Natural killer cell treated with Interleukin-12 subunit alpha and Interleukin-12 subunit beta and Interleukin-15 and Interleukin-18, amount 100 ng/mL, for 72 hours (primary cell): ENCODE measurements around the gene GALNT9. TPM values are rescaled to one million over a fixed set of nuclear protein-coding genes. Genes with fewer than 3 reads are reported as not detected.

Experiments used
- ATAC-seq, 2 donors: fragments of 150-1000 bp; cut with Tn5 transposase in 1 of 2; sonication (Bioruptor Pico), chemical (Tn5 transposase) in 1 of 2; 2 replicates each; pipeline ENCODE4 v1.10.0; 2021
- DNase-seq: peaks from one replicate; pipeline ENCODE4 v3.0.0; 2022; ENCODE audit warnings: low spot score
- H3K27ac Mint-ChIP-seq, 2 donors: 1 replicate in 1 of 2; 2 replicates in 1 of 2; pipeline ENCODE4 v1.8.0; 2022; ENCODE audit warnings: mixed read lengths in 2 of 2, mild to moderate bottlenecking in 1 of 2, moderate library complexity in 1 of 2
- H3K27me3 Mint-ChIP-seq, 2 donors: 1 replicate in 1 of 2; 2 replicates in 1 of 2; pipeline ENCODE4 v1.8.0; 2022; ENCODE audit warnings: mixed read lengths in 2 of 2
- H3K36me3 Mint-ChIP-seq: one replicate; pipeline ENCODE4 v1.8.0; 2022; ENCODE audit warnings: mixed read lengths
- H3K4me1 Mint-ChIP-seq, 2 donors: 1 replicate in 1 of 2; 2 replicates in 1 of 2; pipeline ENCODE4 v1.8.0; 2022; ENCODE audit warnings: low read depth in 2 of 2, mixed read lengths in 2 of 2, mild to moderate bottlenecking in 1 of 2
- H3K4me3 Mint-ChIP-seq: one replicate; pipeline ENCODE4 v1.8.0; 2022; ENCODE audit warnings: mixed read lengths
- H3K9me3 Mint-ChIP-seq: 2 replicates; pipeline ENCODE4 v1.8.0; 2022; ENCODE audit warnings: mixed read lengths
- total RNA-seq, 2 donors: library from RNA; stranded (reverse); gene quantifications; one replicate each; pipeline ENCODE4 v1.2.3, GENCODE V29; 2022

Gene GALNT9
- total RNA-seq, 2 donors from 2014 or later = not detected

GRCh38 chr12:132330549-132330881 lies 1.1 kb upstream of the GALNT9 start:
- peaks cover 0 to 3% of the 10 kb centered on the region in 2 donors for H3K4me1 Mint-ChIP-seq
- H3K36me3 Mint-ChIP-seq = peaks cover 6% of the 10 kb centered on the region
- H3K27me3 Mint-ChIP-seq = peaks cover 17 to 20% of the 10 kb centered on the region in 2 donors
- peaks cover 6% of the 10 kb centered on the region for H3K9me3 Mint-ChIP-seq
- no peak overlapping the region for H3K4me3 Mint-ChIP-seq
- no peak overlapping the region for H3K27ac Mint-ChIP-seq
- no peak for ATAC-seq
- no peak for DNase-seq

GRCh38 chr12:132329720-132330548 lies 545 bp upstream of the GALNT9 start:
- ATAC-seq (no peak), DNase-seq (no peak)
- H3K9me3 Mint-ChIP-seq = peaks cover 6% of the 10 kb centered on the region
- H3K36me3 Mint-ChIP-seq = peaks cover 6% of the 10 kb centered on the region
- peaks cover 15 to 20% of the 10 kb centered on the region in 2 donors for H3K27me3 Mint-ChIP-seq
- H3K4me3 Mint-ChIP-seq = no peak overlapping the region
- H3K27ac Mint-ChIP-seq = no peak overlapping the region
- H3K4me1 Mint-ChIP-seq = peaks cover 0 to 3% of the 10 kb centered on the region in 2 donors

- ATAC-seq (peak in 1 of 2 donors; percentile 24), DNase-seq (no peak)
- Mint-ChIP-seq H3K36me3 (peaks cover 6% of the 10 kb centered on the region), H3K4me3 (no peak overlapping the region), H3K4me1 (peaks cover 0 to 3% of the 10 kb centered on the region in 2 donors), H3K27me3 (peaks cover 16 to 20% of the 10 kb centered on the region in 2 donors), H3K9me3 (peaks cover 6% of the 10 kb centered on the region), H3K27ac (no peak overlapping the region)
Observed at GRCh38 chr12:132328282-132329029, 933 bp downstream of the GALNT9 start.

- Mint-ChIP-seq H3K4me1 (peaks cover 0 to 3% of the 10 kb centered on the region in 2 donors), H3K9me3 (peaks cover 6% of the 10 kb centered on the region), H3K36me3 (peaks cover 6% of the 10 kb centered on the region), H3K4me3 (no peak overlapping the region), H3K27me3 (peaks cover 20 to 22% of the 10 kb centered on the region in 2 donors), H3K27ac (no peak overlapping the region)
- ATAC-seq (peak in 1 of 2 donors; percentile 47), DNase-seq (no peak)
Observed at GRCh38 chr12:132327336-132328171, 1.8 kb downstream of the GALNT9 start.

GRCh38 chr12:132326646-132327045 lies 2.7 kb downstream of the GALNT9 start:
- no peak overlapping the region for H3K4me3 Mint-ChIP-seq
- peaks cover 0 to 3% of the 10 kb centered on the region in 2 donors for H3K4me1 Mint-ChIP-seq
- peaks cover 6% of the 10 kb centered on the region for H3K36me3 Mint-ChIP-seq
- peaks cover 6% of the 10 kb centered on the region for H3K9me3 Mint-ChIP-seq
- peaks cover 20% of the 10 kb centered on the region in 2 donors for H3K27me3 Mint-ChIP-seq
- DNase-seq (no peak), ATAC-seq (no peak)
- no peak overlapping the region for H3K27ac Mint-ChIP-seq

- Mint-ChIP-seq H3K9me3 (peaks cover 3% of the 10 kb centered on the region), H3K4me3 (no peak overlapping the region), H3K27me3 (peaks cover 14 to 16% of the 10 kb centered on the region in 2 donors), H3K36me3 (peaks cover 4% of the 10 kb centered on the region), H3K27ac (no peak overlapping the region), H3K4me1 (peaks cover 0 to 2% of the 10 kb centered on the region in 2 donors)
- DNase-seq (no peak), ATAC-seq (no peak)
Observed at GRCh38 chr12:132325733-132326130, 3.7 kb downstream of the GALNT9 start.

GRCh38 chr12:132324841-132325732 lies 4.3 kb downstream of the GALNT9 start:
- Mint-ChIP-seq H3K4me1 (no peaks in the 10 kb centered on the region), H3K27ac (no peak overlapping the region), H3K4me3 (no peak overlapping the region), H3K36me3 (no peaks in the 10 kb centered on the region), H3K27me3 (peaks cover 9 to 13% of the 10 kb centered on the region in 2 donors), H3K9me3 (no peaks in the 10 kb centered on the region)
- ATAC-seq (no peak), DNase-seq (no peak)

- ATAC-seq = no peak
- Mint-ChIP-seq H3K4me3 (no peak overlapping the region), H3K27ac (no peak overlapping the region), H3K4me1 (no peaks in the 10 kb centered on the region), H3K36me3 (no peaks in the 10 kb centered on the region), H3K9me3 (no peaks in the 10 kb centered on the region), H3K27me3 (peaks cover 9 to 13% of the 10 kb centered on the region in 2 donors)
- no peak for DNase-seq
Observed at GRCh38 chr12:132324173-132324572, 5.2 kb downstream of the GALNT9 start.

- Mint-ChIP-seq H3K27ac (peak overlapping the region in 1 of 2 donors; percentile 61), H3K27me3 (peaks cover 9 to 13% of the 10 kb centered on the region in 2 donors), H3K4me3 (no peak overlapping the region), H3K9me3 (no peaks in the 10 kb centered on the region), H3K36me3 (no peaks in the 10 kb centered on the region), H3K4me1 (no peaks in the 10 kb centered on the region)
- ATAC-seq = no peak
- peak; percentile 45 for DNase-seq
Observed at GRCh38 chr12:132323171-132324010, 6.0 kb downstream of the GALNT9 start.

GRCh38 chr12:132322206-132323132 lies 6.9 kb downstream of the GALNT9 start:
- ATAC-seq (no peak), DNase-seq (peak; percentile 51)
- H3K4me1 Mint-ChIP-seq = no peaks in the 10 kb centered on the region
- H3K36me3 Mint-ChIP-seq = no peaks in the 10 kb centered on the region
- H3K9me3 Mint-ChIP-seq = no peaks in the 10 kb centered on the region
- no peak overlapping the region for H3K4me3 Mint-ChIP-seq
- H3K27ac Mint-ChIP-seq = peak overlapping the region in 1 of 2 donors; percentile 61
- peaks cover 9 to 13% of the 10 kb centered on the region in 2 donors for H3K27me3 Mint-ChIP-seq

GRCh38 chr12:132321321-132322118 lies 7.9 kb downstream of the GALNT9 start:
- H3K36me3 Mint-ChIP-seq = no peaks in the 10 kb centered on the region
- ATAC-seq = peak in 1 of 2 donors; percentile 3

More at GRCh38 chr12:132321321-132322118, 7.9 kb downstream of the GALNT9 start:
- Mint-ChIP-seq H3K9me3 (no peaks in the 10 kb centered on the region), H3K27me3 (peaks cover under 1 to 9% of the 10 kb centered on the region in 2 donors), H3K27ac (no peak overlapping the region), H3K4me3 (no peak overlapping the region), H3K4me1 (no peaks in the 10 kb centered on the region)
- peak; percentile 44 for DNase-seq
